GM12878 (cell line): Measurements from ENCODE around the gene PDE6A. TPM values are rescaled to one million over a fixed set of nuclear protein-coding genes. Genes with fewer than 3 reads are reported as not detected.

ENCODE experiments used
- ATAC-seq: fragments of 200-7000 bp; cut with Tn5 transposase; 3 replicates; pipeline ENCODE4 v1.9.1; 2020; ENCODE audit warnings: mild to moderate bottlenecking, moderate library complexity
- BruUV-seq: library from RNA; stranded (reverse); fragments of 400-500 nt; replicated peaks from 2 replicates; lab custom pipeline; 2021; lab: Mats Ljungman, UMichigan
- CTCF ChIA-PET: fragments of 300-600 bp; sonication (Branson Sonifier 250); formaldehyde crosslinking; extraction: SDS; loops from one replicate; lab custom pipeline; 2021; ENCODE audit warnings: inconsistent platforms; lab: Yijun Ruan, JAX
- POLR2A ChIA-PET: fragments of 350-600 bp; formaldehyde crosslinking; extraction: SDS; loops from one replicate; lab custom pipeline; 2021; ENCODE audit warnings: inconsistent platforms; lab: Charles Lee
- RAD21 ChIA-PET: fragments of 300-600 bp; sonication (Branson Sonifier 250); formaldehyde crosslinking; loops from one replicate; lab custom pipeline; 2023; ENCODE audit warnings: antibody characterized with exemption; ENCODE audit not compliant: unreplicated experiment; lab: Charles Lee
- SMC1A ChIA-PET: fragments of 300-600 bp; sonication (Branson Sonifier 250); formaldehyde crosslinking; loops from one replicate; lab custom pipeline; 2023; ENCODE audit not compliant: unreplicated experiment, uncharacterized antibody; lab: Charles Lee
- DNase-seq: peaks from one replicate; pipeline ENCODE4 v3.0.0-alpha.2; 2011; ENCODE audit warnings: low read depth, low spot score
- FAIRE-seq: peaks from 3 replicates; lab custom pipeline; 2011; peaks lifted over from hg19 to GRCh38; lab: Jason Lieb, UNC
- H2AFZ ChIP-seq: 2 replicates; pipeline ENCODE4 v1.6.0; 2011; ENCODE audit warnings: low read depth, low read length, control low read depth; ENCODE audit not compliant: control insufficient read depth
- H3K27ac ChIP-seq: 2 replicates; pipeline ENCODE4 v1.5.1; 2011; ENCODE audit warnings: control low read depth; ENCODE audit not compliant: control insufficient read depth, insufficient read depth
- H3K27me3 ChIP-seq, 2 experiments: replicated peaks in 1 of 2; 2 replicates each; pipeline versions ENCODE4 v1.6.0 to v1.6.1; 2011; ENCODE audit warnings: low read length in 1 of 2; ENCODE audit not compliant: control insufficient read depth in 2 of 2, insufficient read depth in 2 of 2
- H3K36me3 ChIP-seq, 2 experiments: 2 replicates each; pipeline ENCODE4 v1.5.1; 2011; ENCODE audit warnings: low read length in 1 of 2; ENCODE audit not compliant: control insufficient read depth in 2 of 2, insufficient read depth in 2 of 2
- H3K4me1 ChIP-seq: 2 replicates; pipeline ENCODE4 v1.6.1; 2011; ENCODE audit warnings: mild to moderate bottlenecking, low read length, moderate library complexity, mixed read lengths; ENCODE audit not compliant: control insufficient read depth, insufficient read depth
- H3K4me2 ChIP-seq: 2 replicates; pipeline ENCODE4 v1.6.0; 2011; ENCODE audit warnings: control low read depth; ENCODE audit not compliant: control insufficient read depth, insufficient read depth
- H3K4me3 ChIP-seq: fragments of 200-600 bp; sonication (generic); 2 replicates; pipeline ENCODE4 v1.5.1; 2016
- H3K79me2 ChIP-seq: 2 replicates; pipeline ENCODE4 v1.6.0; 2011; ENCODE audit warnings: low read length; ENCODE audit not compliant: control insufficient read depth, insufficient read depth
- H3K9ac ChIP-seq: 2 replicates; pipeline ENCODE4 v1.8.0; 2011; ENCODE audit warnings: low read length, control low read depth, mixed read lengths; ENCODE audit not compliant: control insufficient read depth, insufficient read depth
- H3K9me3 ChIP-seq: replicated peaks from 3 replicates; pipeline ENCODE4 v1.5.1; 2011; ENCODE audit warnings: mild to moderate bottlenecking, low read length; ENCODE audit not compliant: control insufficient read depth, insufficient read depth
- H4K20me1 ChIP-seq: 2 replicates; pipeline ENCODE4 v1.6.0; 2011; ENCODE audit not compliant: control insufficient read depth, insufficient read depth
- BRCA1 ChIP-seq: IDR thresholded peaks from 2 replicates; pipeline ENCODE4 v1.6.1; 2011; ENCODE audit warnings: low read depth, low read length, improper control_type of control experiment
- CBX5 ChIP-seq: sonication (generic); IDR thresholded peaks from 2 replicates; pipeline ENCODE4 v1.6.1; 2016; ENCODE audit warnings: low read depth, moderate library complexity, mild to moderate bottlenecking, inconsistent platforms
- DPF2 ChIP-seq: fragments of 450-650 bp; IDR thresholded peaks from 2 replicates; pipeline ENCODE4 v1.6.1; 2017; ENCODE audit warnings: mild to moderate bottlenecking
- FOXM1 ChIP-seq: IDR thresholded peaks from 2 replicates; pipeline ENCODE4 v1.6.1; 2012; ENCODE audit warnings: low read depth, mild to moderate bottlenecking, inconsistent platforms, low read length, moderate library complexity
- IKZF2 ChIP-seq, 2 experiments: fragments of 450-650 bp; IDR thresholded peaks; 2 replicates each; pipeline ENCODE4 v1.6.1; 2017; ENCODE audit warnings: mild to moderate bottlenecking in 2 of 2, moderate library complexity in 2 of 2
- POU2F2 ChIP-seq: IDR thresholded peaks from 3 replicates; pipeline ENCODE4 v1.6.1; 2011; ENCODE audit warnings: low read depth, mild to moderate bottlenecking, low read length, borderline replicate concordance
- RFX5 ChIP-seq: IDR thresholded peaks from 2 replicates; pipeline ENCODE4 v1.6.1; 2011; ENCODE audit warnings: low read depth, low read length, improper control_type of control experiment
- STAT1 ChIP-seq: fragments of 450-650 bp; conservative IDR thresholded peaks from 2 replicates; pipeline ENCODE4 v1.6.1; 2014; ENCODE audit warnings: antibody characterized with exemption, mild to moderate bottlenecking
- WGBS: methylation state at CpG from one replicate; pipeline ENCODE4 v1.1.6; 2016; ENCODE audit warnings: low lambda C conversion rate; ENCODE audit not compliant: insufficient replicate concordance, insufficient coverage; ENCODE audit errors: missing lambda C conversion rate; 5-methylcytosine and 5-hydroxymethylcytosine counted together
- in situ Hi-C: fragments of 300-500 bp; cut with MboI; formaldehyde crosslinking; loops from 9 replicates; pipeline ENCODE4 v1.14.3; 2018; ENCODE audit warnings: mixed read lengths
- intact Hi-C: fragments of 100-400 bp; cut with micrococcal nuclease; formaldehyde crosslinking; loops from one replicate; pipeline ENCODE4 v1.14.2; 2022; ENCODE audit not compliant: unreplicated experiment
- polyA plus RNA-seq, 11 experiments: library from polyadenylated mRNA; depleted of rRNA in 4 of 11; unstranded in 6 of 11; stranded (reverse) in 5 of 11; fragments of >200 nt; fragmentation: Nextera tagmentation in 4 of 11; fragmentation: Illumina TruSeq in 1 of 11; extraction: Ambion mirVana in 4 of 11; extraction: Trizol in 1 of 11; gene quantifications; 1 replicate in 1 of 11; 2 replicates in 10 of 11; pipeline versions ENCODE4 v1.2.1 to v1.2.3, GENCODE V29; 2011 to 2016; ENCODE audit warnings: inconsistent platforms in 2 of 11, missing spikeins in 2 of 11, low read depth in 1 of 11
- total RNA-seq, 4 experiments: library from RNA; depleted of rRNA in 3 of 4; stranded (reverse); fragments of >200 nt in 3 of 4; fragmentation: Illumina TruSeq in 1 of 4; extraction: Trizol in 1 of 4; gene quantifications; 2 replicates each; pipeline versions ENCODE4 v1.2.1 to v1.2.3, GENCODE V29; 2013 to 2021
- TF ChIP-seq, protein P1 (sequence below): fragments of 450-650 bp; IDR thresholded peaks from 2 replicates; pipeline ENCODE4 v1.6.1; 2017; ENCODE audit warnings: mild to moderate bottlenecking, moderate library complexity
- TF ChIP-seq, protein P2 (sequence below): fragments of 450-650 bp; IDR thresholded peaks from 2 replicates; pipeline ENCODE4 v1.6.1; 2017; ENCODE audit warnings: mild to moderate bottlenecking, moderate library complexity
- TF ChIP-seq, protein P3 (sequence below): IDR thresholded peaks from 2 replicates; pipeline ENCODE4 v1.6.1; 2012; ENCODE audit warnings: low read length, inconsistent platforms

Gene PDE6A
- total and polyA plus RNA-seq, 10 of the 15 experiments (the other 5 are each of a cell fraction or from before 2014, with no cell fraction given): 0.05 to 0.26 TPM; not detected in 8

DNA sequence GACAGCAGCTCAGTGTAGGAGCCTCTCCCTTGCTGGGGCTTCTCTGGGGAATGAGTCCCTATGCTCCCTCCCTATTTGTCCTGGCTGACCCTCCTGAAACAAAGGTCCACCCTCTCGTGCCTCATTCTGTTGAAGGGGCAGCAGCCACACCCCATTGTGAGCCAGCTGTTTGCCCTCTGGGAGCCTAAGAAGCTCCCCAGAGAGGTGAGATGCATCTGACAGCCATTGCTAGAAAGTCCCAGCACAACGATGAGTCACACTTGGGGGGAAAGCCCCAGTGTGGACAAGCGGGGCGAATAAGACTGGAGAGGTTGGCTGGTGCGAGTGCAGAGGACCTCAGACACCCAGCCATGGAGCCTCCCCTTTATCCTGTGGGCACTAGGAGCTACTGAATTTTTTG is 113.1 kb downstream of the PDE6A start:
- intact Hi-C loops: no loop called here
- 1% methylated on average over 5 of the region's 5 CpGs for WGBS
- Histone ChIP-seq H3K9me3 (no peaks in the 10 kb centered on the region), H3K27me3 (no peaks in the 10 kb centered on the region), H4K20me1 (no peaks in the 10 kb centered on the region), H3K4me1 (peaks cover 8% of the 10 kb centered on the region), H2AFZ (no peak overlapping the region; the same call in 1 of the 2 replicates), H3K27ac (peak overlapping the region; percentile 57), H3K4me2 (no peak overlapping the region), H3K36me3 (peaks cover 7 to 39% of the 10 kb centered on the region in 2 experiments; a peak in 3 of 4 replicates), H3K79me2 (no peaks in the 10 kb centered on the region; the same call in 1 of the 2 replicates), H3K9ac (no peak overlapping the region; the same call in 1 of the 2 replicates), H3K4me3 (no peak overlapping the region)
- DNase-seq: peak; percentile 69
- CTCF ChIA-PET: interaction anchor here (1.0 to 15.7 kb wide), 26 partner anchors 9 to 215 kb away, joined by 3 to 462 read pairs (median 8); partner anchors contain the start of genes PPARGC1B and SLC26A2
- POLR2A ChIA-PET: interaction anchor here (0.8 to 6.6 kb wide), 10 partner anchors 15 to 164 kb away, joined by 3 to 70 read pairs (median 6); partner anchors contain the start of genes PPARGC1B and SLC26A2
- SMC1A ChIA-PET: interaction anchor here (0.6 to 11.9 kb wide), 25 partner anchors 12 to 313 kb away, joined by 3 to 210 read pairs (median 5); partner anchors contain the start of gene PPARGC1B
- RAD21 ChIA-PET: interaction anchor here (0.9 to 12.6 kb wide), 29 partner anchors 9 to 213 kb away, joined by 3 to 148 read pairs (median 8); partner anchors contain the start of genes PPARGC1B and SLC26A2
- peak; percentile 35 for FAIRE-seq
- peak; percentile 93 for ATAC-seq
- BruUV-seq: no TSS peak
- in situ Hi-C loops: no loop called here
- TF ChIP-seq RFX5 (no peak), IKZF2 (IDR thresholded peaks at IDR 0.05) (peak; percentile 52 to 68; a peak in 3 of 4 replicates), DPF2 (peak; percentile 84), POU2F2 (peak; percentile 22; the same call in 1 of the 3 replicates), CBX5 (no peak), BRCA1 (no peak), STAT1 (no peak), FOXM1 (no peak)
- TF ChIP-seq, protein P1, sequence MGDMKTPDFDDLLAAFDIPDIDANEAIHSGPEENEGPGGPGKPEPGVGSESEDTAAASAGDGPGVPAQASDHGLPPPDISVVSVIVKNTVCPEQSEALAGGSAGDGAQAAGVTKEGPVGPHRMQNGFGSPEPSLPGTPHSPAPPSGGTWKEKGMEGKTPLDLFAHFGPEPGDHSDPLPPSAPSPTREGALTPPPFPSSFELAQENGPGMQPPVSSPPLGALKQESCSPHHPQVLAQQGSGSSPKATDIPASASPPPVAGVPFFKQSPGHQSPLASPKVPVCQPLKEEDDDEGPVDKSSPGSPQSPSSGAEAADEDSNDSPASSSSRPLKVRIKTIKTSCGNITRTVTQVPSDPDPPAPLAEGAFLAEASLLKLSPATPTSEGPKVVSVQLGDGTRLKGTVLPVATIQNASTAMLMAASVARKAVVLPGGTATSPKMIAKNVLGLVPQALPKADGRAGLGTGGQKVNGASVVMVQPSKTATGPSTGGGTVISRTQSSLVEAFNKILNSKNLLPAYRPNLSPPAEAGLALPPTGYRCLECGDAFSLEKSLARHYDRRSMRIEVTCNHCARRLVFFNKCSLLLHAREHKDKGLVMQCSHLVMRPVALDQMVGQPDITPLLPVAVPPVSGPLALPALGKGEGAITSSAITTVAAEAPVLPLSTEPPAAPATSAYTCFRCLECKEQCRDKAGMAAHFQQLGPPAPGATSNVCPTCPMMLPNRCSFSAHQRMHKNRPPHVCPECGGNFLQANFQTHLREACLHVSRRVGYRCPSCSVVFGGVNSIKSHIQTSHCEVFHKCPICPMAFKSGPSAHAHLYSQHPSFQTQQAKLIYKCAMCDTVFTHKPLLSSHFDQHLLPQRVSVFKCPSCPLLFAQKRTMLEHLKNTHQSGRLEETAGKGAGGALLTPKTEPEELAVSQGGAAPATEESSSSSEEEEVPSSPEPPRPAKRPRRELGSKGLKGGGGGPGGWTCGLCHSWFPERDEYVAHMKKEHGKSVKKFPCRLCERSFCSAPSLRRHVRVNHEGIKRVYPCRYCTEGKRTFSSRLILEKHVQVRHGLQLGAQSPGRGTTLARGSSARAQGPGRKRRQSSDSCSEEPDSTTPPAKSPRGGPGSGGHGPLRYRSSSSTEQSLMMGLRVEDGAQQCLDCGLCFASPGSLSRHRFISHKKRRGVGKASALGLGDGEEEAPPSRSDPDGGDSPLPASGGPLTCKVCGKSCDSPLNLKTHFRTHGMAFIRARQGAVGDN: peak; percentile 93
- TF ChIP-seq, protein P2, sequence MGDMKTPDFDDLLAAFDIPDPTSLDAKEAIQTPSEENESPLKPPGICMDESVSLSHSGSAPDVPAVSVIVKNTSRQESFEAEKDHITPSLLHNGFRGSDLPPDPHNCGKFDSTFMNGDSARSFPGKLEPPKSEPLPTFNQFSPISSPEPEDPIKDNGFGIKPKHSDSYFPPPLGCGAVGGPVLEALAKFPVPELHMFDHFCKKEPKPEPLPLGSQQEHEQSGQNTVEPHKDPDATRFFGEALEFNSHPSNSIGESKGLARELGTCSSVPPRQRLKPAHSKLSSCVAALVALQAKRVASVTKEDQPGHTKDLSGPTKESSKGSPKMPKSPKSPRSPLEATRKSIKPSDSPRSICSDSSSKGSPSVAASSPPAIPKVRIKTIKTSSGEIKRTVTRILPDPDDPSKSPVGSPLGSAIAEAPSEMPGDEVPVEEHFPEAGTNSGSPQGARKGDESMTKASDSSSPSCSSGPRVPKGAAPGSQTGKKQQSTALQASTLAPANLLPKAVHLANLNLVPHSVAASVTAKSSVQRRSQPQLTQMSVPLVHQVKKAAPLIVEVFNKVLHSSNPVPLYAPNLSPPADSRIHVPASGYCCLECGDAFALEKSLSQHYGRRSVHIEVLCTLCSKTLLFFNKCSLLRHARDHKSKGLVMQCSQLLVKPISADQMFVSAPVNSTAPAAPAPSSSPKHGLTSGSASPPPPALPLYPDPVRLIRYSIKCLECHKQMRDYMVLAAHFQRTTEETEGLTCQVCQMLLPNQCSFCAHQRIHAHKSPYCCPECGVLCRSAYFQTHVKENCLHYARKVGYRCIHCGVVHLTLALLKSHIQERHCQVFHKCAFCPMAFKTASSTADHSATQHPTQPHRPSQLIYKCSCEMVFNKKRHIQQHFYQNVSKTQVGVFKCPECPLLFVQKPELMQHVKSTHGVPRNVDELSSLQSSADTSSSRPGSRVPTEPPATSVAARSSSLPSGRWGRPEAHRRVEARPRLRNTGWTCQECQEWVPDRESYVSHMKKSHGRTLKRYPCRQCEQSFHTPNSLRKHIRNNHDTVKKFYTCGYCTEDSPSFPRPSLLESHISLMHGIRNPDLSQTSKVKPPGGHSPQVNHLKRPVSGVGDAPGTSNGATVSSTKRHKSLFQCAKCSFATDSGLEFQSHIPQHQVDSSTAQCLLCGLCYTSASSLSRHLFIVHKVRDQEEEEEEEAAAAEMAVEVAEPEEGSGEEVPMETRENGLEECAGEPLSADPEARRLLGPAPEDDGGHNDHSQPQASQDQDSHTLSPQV: peak; percentile 66; the same call in 1 of the 2 replicates
- TF ChIP-seq, protein P3, sequence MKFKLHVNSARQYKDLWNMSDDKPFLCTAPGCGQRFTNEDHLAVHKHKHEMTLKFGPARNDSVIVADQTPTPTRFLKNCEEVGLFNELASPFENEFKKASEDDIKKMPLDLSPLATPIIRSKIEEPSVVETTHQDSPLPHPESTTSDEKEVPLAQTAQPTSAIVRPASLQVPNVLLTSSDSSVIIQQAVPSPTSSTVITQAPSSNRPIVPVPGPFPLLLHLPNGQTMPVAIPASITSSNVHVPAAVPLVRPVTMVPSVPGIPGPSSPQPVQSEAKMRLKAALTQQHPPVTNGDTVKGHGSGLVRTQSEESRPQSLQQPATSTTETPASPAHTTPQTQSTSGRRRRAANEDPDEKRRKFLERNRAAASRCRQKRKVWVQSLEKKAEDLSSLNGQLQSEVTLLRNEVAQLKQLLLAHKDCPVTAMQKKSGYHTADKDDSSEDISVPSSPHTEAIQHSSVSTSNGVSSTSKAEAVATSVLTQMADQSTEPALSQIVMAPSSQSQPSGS: no peak
